HepG2 (cell line): ENCODE data around the gene ZAR1L. TPM values are rescaled to one million over a fixed set of nuclear protein-coding genes. Genes with fewer than 3 reads are reported as not detected.

Source experiments
- CENPT ChIP-seq: sonication (generic); formaldehyde crosslinking; IDR thresholded peaks from 2 replicates; pipeline ENCODE4 v1.8.0; 2022; ENCODE audit warnings: low read depth, mild to moderate bottlenecking, moderate library complexity, missing genetic modification reagents
- EZH2 ChIP-seq: conservative IDR thresholded peaks from 2 replicates; pipeline ENCODE4 v1.6.1; 2012; ENCODE audit warnings: mild to moderate bottlenecking, low read depth, low read length, moderate library complexity
- IKZF1 ChIP-seq: fragments of 450-650 bp; IDR thresholded peaks from 2 replicates; pipeline ENCODE4 v1.7.1; 2016
- KIAA2018 ChIP-seq: sonication (generic); formaldehyde crosslinking; IDR thresholded peaks from 2 replicates; pipeline ENCODE4 v1.5.0; 2020; ENCODE audit warnings: mild to moderate bottlenecking, missing genetic modification reagents, borderline replicate concordance
- KLF15 ChIP-seq: sonication (generic); formaldehyde crosslinking; IDR thresholded peaks from 2 replicates; pipeline ENCODE4 v1.8.1; 2023; ENCODE audit warnings: borderline replicate concordance, mild to moderate bottlenecking, inconsistent platforms, missing genetic modification reagents, mixed read lengths
- MLXIP ChIP-seq: sonication (generic); formaldehyde crosslinking; IDR thresholded peaks from 2 replicates; pipeline ENCODE4 v1.9.0; 2021; ENCODE audit warnings: missing genetic modification reagents, borderline replicate concordance
- PHF20 ChIP-seq: sonication (generic); formaldehyde crosslinking; IDR thresholded peaks from 2 replicates; pipeline ENCODE4 v1.5.0; 2020; ENCODE audit warnings: mild to moderate bottlenecking, missing genetic modification reagents
- SIX1 ChIP-seq: sonication (generic); formaldehyde crosslinking; IDR thresholded peaks from 2 replicates; pipeline ENCODE4 v1.4.0; 2020; ENCODE audit warnings: missing genetic modification reagents, borderline replicate concordance
- STAG1 ChIP-seq: sonication (generic); formaldehyde crosslinking; IDR thresholded peaks from 2 replicates; pipeline ENCODE4 v1.4.0; 2020; ENCODE audit warnings: missing genetic modification reagents
- ZNF138 ChIP-seq: sonication (generic); formaldehyde crosslinking; IDR thresholded peaks from 2 replicates; pipeline ENCODE4 v1.5.0; 2020; ENCODE audit warnings: mild to moderate bottlenecking, low read depth, missing genetic modification reagents
- ZNF18 ChIP-seq: sonication (generic); formaldehyde crosslinking; IDR thresholded peaks from 2 replicates; pipeline ENCODE4 v1.8.0; 2022; ENCODE audit warnings: mild to moderate bottlenecking, missing genetic modification reagents; ENCODE audit not compliant: insufficient replicate concordance
- ZNF205 ChIP-seq: IDR thresholded peaks from 2 replicates; pipeline ENCODE4 v1.6.1; 2018; ENCODE audit warnings: missing biosample characterization, missing genetic modification reagents
- ZNF331 ChIP-seq: sonication (generic); formaldehyde crosslinking; IDR thresholded peaks from 2 replicates; pipeline ENCODE4 v1.4.0; 2020; ENCODE audit warnings: missing genetic modification reagents
- ZNF337 ChIP-seq: sonication (generic); formaldehyde crosslinking; IDR thresholded peaks from 2 replicates; pipeline ENCODE4 v1.5.1; 2020; ENCODE audit warnings: missing genetic modification reagents, low read depth, mild to moderate bottlenecking, borderline replicate concordance
- ZNF383 ChIP-seq: sonication (generic); formaldehyde crosslinking; IDR thresholded peaks from 2 replicates; pipeline ENCODE4 v1.4.0; 2020; ENCODE audit warnings: missing genetic modification reagents, mild to moderate bottlenecking, borderline replicate concordance
- ZNF678 ChIP-seq: sonication (generic); formaldehyde crosslinking; IDR thresholded peaks from 2 replicates; pipeline ENCODE4 v1.4.0; 2020; ENCODE audit warnings: mild to moderate bottlenecking, missing genetic modification reagents
- ZNF777 ChIP-seq: sonication (generic); formaldehyde crosslinking; IDR thresholded peaks from 2 replicates; pipeline ENCODE4 v1.4.0; 2020; ENCODE audit warnings: missing genetic modification reagents
- polyA plus RNA-seq, 8 experiments: library from polyadenylated mRNA; depleted of rRNA in 3 of 8; stranded (reverse) in 7 of 8; unstranded in 1 of 8; fragments of >200 nt; fragmentation: Illumina TruSeq in 4 of 8; extraction: Trizol in 4 of 8; gene quantifications; 2 replicates each; pipeline versions ENCODE4 v1.2.1 to v1.2.3, GENCODE V29; 2011 to 2016; ENCODE audit warnings: low read depth in 4 of 8, missing spikeins in 1 of 8, mixed read lengths in 1 of 8; ENCODE audit not compliant: insufficient read depth in 1 of 8
- total RNA-seq, 5 experiments: library from RNA; depleted of rRNA; stranded (reverse); fragments of >200 nt; fragmentation: Illumina TruSeq; extraction: Trizol; gene quantifications; 2 replicates each; pipeline ENCODE4 v1.2.3, GENCODE V29; 2016; ENCODE audit warnings: low read depth in 1 of 5

The ZAR1L gene
- total and polyA plus RNA-seq, 2 of the 13 experiments (the other 11 are each of a cell fraction or from before 2014, with no cell fraction given): 0.09 TPM; not detected in 1

GRCh38 chr13:32316028-32316339 is 821 bp upstream of the ZAR1L start (continued):
- TF ChIP-seq ZNF678 (CRISPR knock-in tag): no peak
- TF ChIP-seq ZNF777: no peak
- no peak for TF ChIP-seq KIAA2018 (CRISPR knock-in tag)
- TF ChIP-seq CENPT (CRISPR knock-in tag): no peak
- TF ChIP-seq EZH2: no peak
- no peak for TF ChIP-seq STAG1 (CRISPR knock-in tag)
- TF ChIP-seq ZNF18 (CRISPR knock-in tag): no peak
- no peak for TF ChIP-seq MLXIP
- TF ChIP-seq SIX1 (CRISPR knock-in tag): 0 out of 2 replicates have a peak, but pooled peaks have one; percentile 13
- TF ChIP-seq ZNF138 (CRISPR knock-in tag): no peak
- TF ChIP-seq IKZF1: no peak
- TF ChIP-seq ZNF337 (CRISPR knock-in tag): no peak
- TF ChIP-seq ZNF383: no peak
- TF ChIP-seq PHF20: no peak
- no peak for TF ChIP-seq KLF15 (CRISPR knock-in tag)
- TF ChIP-seq ZNF331 (CRISPR knock-in tag): 0 out of 2 replicates have a peak, but pooled peaks have one; percentile 10
- no peak for TF ChIP-seq ZNF205 (CRISPR knock-in tag)
